ENCODE data around the gene FRG1.
"Not testable (repeated sequence)": the region's sequence is repeated elsewhere in the genome, so short reads cannot be mapped to it uniquely, and the experiment has no call there.

The FRG1 gene

GRCh38 chr4:189940178-189941004, at the start of gene FRG1:
TSS of gene FRG1 (plus strand) at chr4:189940872. CDS start at chr4:189941010, 138 bp downstream.
- DNase-seq = no peak

GRCh38 chr4:189897667-189898066, 43.0 kb upstream of the FRG1 start:
- DNase-seq = no peak

DNA sequence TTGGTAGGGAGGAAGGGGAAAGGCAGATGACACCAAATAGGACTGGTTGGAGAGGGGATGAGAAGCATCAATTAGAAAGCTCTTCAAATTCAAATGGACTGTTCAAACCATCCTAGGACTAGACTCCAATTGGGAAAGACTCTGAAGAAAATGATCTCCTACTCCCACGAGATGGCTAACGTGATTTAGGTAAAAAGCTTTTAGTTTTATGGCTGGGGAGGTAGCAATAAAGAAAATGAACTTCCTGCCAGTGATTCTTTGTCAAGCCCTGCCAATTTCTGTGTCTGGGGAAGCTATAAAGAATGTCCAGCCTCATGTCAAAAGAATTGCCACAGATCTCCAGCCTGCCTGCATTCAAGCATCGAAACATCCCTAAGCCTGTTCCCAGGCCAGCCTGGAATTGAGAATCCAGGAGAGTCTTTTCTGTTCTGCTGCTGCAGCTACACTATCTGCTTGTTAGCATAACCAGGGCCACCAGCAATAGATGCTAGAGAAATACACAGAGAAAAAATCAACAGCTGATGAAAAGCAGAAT, 41.1 kb upstream of the FRG1 start:
- DNase-seq = not testable (repeated sequence)

GRCh38 chr4:189904420-189905027, 36.1 kb upstream of the FRG1 start:
- DNase-seq = not testable (repeated sequence)

- no peak for DNase-seq
Observed at GRCh38 chr4:189912170-189912569, 28.5 kb upstream of the FRG1 start.

GRCh38 chr4:189917161-189917891, 23.3 kb upstream of the FRG1 start:
- DNase-seq = no peak

DNA sequence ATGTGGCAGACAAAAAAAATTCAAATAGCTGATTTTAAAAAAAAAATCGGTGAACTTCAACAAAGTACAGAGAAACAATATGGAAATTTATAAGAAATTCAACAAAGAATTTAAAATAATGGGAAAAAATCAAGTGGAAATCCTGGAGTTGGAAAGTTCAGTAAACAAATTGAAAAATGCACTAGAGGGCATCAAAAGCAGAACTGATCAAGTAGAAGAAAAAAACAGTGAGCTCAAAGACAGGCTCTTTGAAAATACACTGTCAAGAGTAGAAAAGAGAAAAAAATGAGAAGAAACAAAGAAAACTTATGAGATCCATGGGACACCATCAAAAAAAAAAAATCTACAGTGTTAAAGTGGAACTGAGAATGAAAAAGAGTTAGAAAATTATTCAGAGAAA, 19.6 kb upstream of the FRG1 start:
- no peak for DNase-seq

- DNase-seq = not testable (repeated sequence)
Observed at GRCh38 chr4:189926742-189927141, 13.9 kb upstream of the FRG1 start.

GRCh38 chr4:189941005-189941450, 356 bp downstream of the FRG1 start:
- no peak for DNase-seq

GRCh38 chr4:189942412-189942811, 1.7 kb downstream of the FRG1 start:
- DNase-seq = not testable (repeated sequence)

- DNase-seq = not testable (repeated sequence)
Observed at GRCh38 chr4:189944077-189944476, 3.4 kb downstream of the FRG1 start.

- not testable (repeated sequence) for DNase-seq
Observed at GRCh38 chr4:189946906-189947305, 6.2 kb downstream of the FRG1 start.

DNA sequence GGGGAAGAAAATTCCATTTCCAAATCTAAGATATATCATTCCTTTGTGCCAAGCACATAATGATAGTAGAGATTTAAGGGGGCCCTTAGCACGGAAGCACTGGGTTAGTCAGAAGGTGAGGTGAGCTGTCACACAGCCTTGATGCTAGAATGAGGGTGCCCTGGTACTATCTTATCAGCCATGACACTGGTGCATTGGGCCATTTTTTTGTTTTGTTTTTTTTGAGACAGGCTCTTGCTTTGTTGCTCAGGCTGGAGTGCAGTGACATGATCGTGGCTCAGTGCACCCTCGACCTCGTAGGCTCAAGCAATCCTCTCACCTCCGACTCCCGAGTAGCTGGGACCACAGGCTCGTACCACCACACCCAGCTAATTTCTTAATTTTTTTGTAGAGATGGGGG, 7.8 kb downstream of the FRG1 start:
- not testable (repeated sequence) for DNase-seq

- DNase-seq = not testable (repeated sequence)
Observed at GRCh38 chr4:189969291-189969690, 28.6 kb downstream of the FRG1 start.

GRCh38 chr4:189973646-189974045, 33.0 kb downstream of the FRG1 start:
- no peak for DNase-seq

DNA sequence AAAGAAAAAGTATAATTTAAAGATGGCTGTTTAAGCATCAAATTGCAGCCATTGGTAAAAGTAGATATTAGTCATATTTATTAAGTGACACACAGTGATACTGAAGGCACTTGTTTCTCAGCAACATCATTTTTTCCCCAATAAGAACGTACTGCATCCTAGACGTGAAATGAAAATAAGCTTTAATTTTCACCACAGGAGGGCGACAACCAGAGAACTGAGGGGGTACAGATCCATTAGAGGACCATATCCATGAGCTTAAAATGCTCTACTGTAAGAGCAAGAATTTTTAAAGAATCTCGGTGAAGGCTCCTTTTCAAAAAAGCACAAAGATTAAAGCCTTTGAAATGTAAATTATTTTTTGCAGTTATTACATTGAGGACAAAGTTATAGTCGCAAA, 33.4 kb downstream of the FRG1 start:
- no peak for DNase-seq

DNA sequence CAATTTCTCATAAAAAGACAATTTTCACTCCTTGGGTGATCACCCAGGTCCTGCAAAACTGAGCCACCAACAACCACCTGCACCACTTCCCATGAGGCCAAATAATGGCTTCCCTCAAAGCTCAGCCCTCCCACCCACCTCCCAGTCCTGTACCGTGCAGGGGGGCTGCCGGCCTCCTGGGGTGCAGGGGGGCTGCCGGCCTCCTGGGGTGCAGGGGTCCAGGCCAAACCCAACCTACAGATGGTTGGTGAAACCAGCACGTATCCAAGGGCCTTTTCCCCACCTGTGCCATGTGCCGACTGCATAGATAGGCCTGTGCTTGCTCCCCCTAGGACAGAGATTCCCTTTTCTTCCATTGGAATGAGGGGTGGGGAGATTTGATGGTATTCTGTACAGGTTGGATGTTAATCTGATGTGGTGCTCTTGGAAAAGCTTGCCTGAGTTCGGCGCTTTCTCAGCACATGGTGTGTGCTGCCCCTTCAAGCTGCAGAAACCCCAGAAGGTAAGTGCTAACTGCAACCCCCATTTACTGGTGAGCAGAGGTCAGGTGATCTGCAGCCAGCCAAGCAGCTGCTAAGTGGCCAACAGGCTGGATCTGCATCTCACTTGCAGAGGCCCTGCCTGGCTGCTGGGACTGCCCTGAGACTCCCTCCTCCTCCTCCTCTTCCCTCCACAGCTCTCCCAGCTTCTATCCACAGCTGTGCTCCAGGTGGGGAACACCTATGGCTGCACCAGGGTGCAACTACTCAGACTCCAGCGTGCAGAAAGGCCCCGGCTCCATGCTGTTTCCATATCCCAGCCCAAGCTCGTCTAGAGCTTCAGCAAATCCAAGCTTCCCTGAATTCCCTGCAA, 38.8 kb downstream of the FRG1 start:
- no peak for DNase-seq

GRCh38 chr4:189980292-189980691, 39.6 kb downstream of the FRG1 start:
- DNase-seq = not testable (repeated sequence)

DNA sequence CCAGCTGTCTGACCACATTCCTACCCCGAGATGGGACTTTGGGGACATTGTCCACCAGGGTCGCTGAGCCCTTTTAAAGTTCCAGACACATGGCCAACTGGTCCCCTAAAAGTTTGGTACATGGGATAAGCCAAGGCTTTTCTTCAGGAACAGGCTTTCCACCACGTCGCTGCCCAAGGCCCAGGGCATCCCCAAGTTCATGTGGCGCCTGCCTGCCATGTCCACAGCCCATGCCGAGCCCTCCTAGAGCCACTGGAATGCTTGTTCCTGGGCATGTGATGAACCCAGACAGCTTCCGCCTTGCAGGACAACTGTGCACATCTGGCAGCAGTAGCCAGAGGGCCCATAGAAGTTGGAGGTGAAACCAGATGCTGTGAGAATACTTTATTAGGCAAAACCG, 41.3 kb downstream of the FRG1 start:
- no peak for DNase-seq

GRCh38 chr4:189983916-189984526, 43.3 kb downstream of the FRG1 start:
- not testable (repeated sequence) for DNase-seq

DNA sequence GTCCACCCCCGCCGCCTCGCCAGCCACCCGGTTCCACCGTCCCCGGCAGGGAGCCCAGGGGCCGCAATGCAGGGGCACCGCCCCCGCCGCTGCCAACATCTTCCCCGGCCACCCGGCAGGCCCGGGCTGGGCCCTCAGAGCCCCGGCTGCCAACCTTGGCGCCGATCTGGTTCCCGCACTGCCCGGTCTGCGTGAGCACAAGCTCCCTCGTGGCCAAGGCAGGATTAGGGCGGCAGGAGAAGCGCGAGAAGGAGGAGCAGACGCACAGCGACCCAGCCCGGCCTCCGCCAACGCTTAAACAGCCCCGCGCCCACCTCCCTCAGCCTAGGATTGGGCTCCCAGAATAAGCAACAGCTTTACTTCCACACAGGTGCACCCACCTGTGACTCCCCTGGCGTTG, 44.0 kb downstream of the FRG1 start:
- DNase-seq = not testable (repeated sequence)
